HG02852 (cell line): ENCODE measurements around the gene TMEM50B.
A peak's percentile ranks its signal among the peaks of the same experiment; 100 is the strongest.
"Not testable (repeated sequence)": the region's sequence is repeated elsewhere in the genome, so short reads cannot be mapped to it uniquely, and the experiment has no call there.

ENCODE experiments used
- ATAC-seq: cut with Tn5 transposase; IDR thresholded peaks from one replicate; pipeline ENCODE4 v1.9.1; 2021; ENCODE audit warnings: mild to moderate bottlenecking, moderate library complexity; ENCODE audit not compliant: unreplicated experiment

TMEM50B gene

GRCh38 chr21:33479679-33480480 lies at the start of gene TMEM50B:
Gene TMEM50B (minus strand): TSS chr21:33479974. CDS start chr21:33468885, 11,089 bp downstream.
- peak; percentile 92 for ATAC-seq

DNA sequence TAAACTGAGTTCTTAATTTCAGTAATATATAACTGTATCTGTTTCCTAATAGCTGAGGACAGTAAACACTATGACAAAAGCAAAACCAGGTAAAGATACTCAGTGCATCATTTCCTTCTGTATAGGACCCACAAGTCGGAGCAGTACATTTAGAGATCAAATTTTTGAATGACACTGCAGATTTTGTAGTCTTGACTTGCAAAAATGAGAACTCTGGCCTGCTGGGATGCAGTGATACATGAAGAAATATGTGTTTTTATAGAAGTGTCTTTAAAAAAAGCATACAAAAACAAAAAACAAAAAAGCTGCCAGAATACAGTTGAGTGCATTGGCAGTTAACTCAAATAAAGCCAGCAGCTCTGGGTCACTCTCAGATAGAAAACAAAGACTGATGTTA lies 43.2 kb upstream of the TMEM50B start:
- no peak for ATAC-seq

DNA sequence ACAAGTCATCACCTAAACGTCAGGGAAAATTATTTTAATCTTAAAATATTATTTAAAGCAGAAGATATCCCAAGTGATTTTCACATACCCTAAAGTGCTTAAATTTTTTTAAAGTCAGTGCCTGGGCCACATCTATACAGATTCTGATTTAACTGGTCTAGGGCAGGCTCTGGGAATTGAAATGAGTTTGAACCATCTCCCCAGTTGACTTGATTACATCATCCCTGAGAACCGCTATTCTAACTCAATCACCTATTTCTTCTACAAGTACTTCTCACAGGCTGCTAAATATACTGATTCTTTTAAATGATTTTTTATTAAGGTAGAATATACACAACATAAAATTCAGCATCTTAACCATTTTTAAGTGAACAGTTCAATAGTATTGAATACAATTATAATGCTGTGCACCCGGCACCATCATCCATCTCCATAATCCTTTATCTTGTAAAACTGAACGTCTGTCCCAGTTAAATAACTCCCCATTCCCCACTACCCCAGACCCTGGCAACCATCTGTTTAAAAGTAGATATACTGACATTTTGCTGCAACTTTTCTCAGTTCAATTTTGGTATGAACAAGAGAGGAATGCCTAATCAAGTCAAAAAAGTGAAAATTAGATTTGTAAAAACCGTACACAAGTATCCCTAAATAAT lies 42.7 kb upstream of the TMEM50B start:
- no peak for ATAC-seq

DNA sequence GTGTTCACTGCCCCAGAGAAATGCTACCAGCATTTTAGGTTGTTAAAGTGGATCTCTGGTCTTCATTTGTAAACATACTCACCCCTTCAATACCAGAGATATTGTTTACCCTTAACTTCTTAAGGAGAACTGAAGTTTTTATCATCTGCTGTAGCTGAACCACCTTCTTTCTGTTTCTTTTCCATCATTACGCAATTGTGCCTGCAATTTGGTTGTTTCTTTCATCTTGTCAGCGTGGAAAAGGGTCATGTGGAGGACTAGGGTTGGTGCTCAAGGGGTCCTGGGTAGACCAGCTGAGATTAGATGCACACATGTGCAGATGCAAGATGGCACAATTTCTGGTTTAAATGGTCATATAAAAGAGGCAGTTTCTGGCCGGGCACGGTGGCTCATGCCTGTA lies 39.1 kb upstream of the TMEM50B start:
- ATAC-seq, result no peak

DNA sequence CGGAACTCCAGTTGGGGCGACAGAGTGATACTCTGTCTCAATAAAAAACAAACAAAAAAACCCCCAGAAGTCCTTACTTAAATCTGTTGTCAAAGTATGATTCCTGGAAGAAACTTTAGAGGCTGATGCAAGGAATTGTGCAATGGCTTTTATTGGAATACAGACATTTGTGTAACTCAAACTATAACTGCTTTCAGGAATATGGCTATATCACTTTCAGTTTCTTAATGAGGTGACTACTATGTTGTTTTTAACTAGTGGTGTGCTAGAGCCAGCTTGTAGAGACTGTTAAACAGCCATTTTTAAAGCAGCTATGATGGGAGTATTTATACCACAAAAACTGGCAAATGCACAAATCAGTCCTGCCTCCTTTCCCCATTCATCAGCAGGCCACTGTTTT lies 34.5 kb upstream of the TMEM50B start:
- no peak for ATAC-seq

DNA sequence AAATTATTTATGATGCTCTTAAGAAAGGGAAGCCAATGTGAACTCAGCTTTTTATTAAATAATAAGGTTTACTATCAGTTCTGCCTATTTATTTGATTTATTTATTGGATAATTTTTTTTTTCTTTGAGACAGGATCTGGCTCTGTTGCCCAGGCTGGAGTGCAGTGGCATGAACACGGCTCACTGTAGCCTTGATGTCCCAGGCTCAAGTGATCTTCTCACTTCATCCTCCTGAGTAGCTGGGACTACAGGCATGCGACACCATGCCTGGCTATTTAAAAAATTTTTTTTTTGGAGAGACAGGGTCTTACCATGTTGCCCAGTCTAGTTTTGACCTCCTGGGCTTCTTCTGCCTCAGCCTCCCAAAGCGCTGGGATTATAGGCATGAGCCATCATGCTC lies 32.7 kb upstream of the TMEM50B start:
- no peak for ATAC-seq

DNA sequence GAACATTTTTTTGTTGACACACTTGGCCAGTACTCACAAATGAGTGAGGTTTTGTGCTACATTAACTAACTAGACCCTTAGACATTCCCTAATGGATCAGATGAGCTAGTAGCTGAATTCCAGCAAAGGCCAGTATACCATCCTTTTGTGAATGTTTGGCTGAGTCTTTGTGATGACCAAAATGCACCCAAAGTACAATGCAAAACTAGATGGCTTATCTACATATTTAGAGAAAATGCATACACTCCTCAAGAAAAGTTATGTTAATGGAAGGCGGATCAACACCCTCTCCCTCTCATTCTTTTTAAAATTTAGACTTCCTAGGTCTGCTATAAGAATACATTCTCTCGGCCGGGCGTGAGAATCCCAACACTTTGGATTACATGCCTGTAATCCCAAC lies 31.9 kb upstream of the TMEM50B start:
- ATAC-seq, result no peak

DNA sequence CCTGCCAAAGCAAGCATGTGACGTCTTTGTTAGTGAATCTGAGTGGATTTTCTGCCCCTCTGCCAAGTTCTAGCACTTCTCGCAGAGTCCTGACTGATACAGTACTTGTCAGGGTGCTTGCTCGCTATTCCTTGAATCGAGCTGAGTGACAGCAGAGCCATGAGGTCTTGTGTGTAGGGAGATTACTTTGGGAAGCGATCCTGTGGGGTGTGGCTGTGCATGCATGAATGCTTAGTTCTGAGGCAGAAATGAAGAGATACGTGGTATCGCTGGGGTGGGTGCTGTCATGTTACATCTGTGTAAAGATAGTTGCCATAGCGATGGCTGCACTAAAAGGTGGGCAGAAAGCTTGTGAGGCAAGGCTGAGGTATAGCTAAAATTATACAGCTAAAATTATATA lies 31.1 kb upstream of the TMEM50B start:
- ATAC-seq, result no peak

DNA sequence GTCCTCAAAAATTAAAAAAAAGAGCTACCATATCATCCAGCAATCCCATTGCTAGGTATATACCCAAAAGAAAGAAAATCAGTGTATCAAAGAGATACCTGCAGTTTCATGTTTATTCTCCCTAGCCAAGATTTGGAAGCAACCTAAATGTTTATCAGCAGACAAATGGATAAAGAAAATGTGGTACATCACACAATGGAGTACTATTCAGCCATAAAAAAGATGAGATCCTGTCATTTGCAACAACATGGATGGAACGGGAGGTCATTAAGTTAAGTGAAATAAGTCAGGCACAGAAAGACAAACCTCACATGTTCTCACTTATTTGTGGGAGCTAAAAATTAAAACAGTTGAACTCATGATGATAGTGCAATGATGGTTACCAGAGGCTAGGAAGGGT lies 27.2 kb upstream of the TMEM50B start:
- ATAC-seq, result not testable (repeated sequence)

- no peak for ATAC-seq
These were observed 26.1 kb upstream of the TMEM50B start for GRCh38 chr21:33505833-33506232.

DNA sequence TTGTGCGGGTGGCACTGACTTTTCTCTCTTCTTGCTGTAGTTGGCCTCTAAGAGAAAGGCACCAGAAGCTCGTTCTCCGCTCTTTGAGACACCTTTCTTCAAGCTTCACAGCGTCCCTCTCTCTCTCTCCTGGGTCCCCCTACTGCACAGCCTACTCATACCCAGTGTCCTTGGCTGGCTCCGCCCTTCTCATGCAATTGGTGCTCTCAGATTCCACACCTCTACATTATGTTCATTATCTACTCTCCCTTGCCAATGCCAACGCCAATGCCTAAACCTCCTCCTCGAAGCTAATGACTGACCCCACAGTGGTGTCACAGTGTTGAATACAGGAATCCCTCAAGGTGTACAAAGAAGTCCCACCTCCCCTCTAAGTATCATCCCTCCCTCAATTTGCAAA lies 16.6 kb upstream of the TMEM50B start:
- ATAC-seq, result no peak

DNA sequence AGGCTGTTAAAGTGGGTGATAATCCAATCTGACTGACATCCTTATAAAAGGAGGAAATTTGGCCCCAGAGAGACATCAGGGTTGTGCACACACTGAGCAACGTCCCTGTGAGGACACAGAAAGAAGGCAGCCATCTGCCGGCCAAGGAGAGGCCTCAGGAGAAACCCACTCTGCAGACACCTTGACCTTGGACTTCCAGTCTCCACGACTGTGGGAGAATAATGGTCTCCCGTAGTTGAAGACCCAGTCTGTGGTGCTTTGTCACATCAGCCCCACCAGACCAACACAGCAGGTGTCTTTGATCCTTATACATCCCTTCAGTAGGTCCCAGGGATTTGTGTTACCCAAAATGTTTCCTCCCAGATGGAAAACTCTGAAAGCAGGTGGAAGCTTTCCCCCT lies 16.0 kb upstream of the TMEM50B start:
- ATAC-seq, result no peak

DNA sequence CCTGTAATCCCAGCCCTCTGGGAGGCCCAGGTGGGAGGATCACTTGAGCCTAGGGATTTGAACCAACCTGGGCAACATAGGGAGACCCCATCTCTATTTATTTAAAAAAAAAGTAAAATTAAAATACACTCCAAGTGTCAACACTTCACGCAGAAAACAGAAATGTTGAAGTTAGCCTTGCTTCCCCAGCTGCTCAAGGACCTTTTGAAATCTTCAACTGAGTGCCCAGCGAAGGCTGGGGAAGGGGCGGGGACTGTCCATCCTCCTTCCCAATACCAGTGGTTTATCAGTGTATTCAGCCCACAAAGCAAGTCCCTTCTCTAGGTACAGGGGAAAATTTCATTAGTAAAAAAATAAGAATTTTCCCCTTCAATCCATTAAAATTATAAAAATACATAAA lies 14.0 kb upstream of the TMEM50B start:
- no peak for ATAC-seq

DNA sequence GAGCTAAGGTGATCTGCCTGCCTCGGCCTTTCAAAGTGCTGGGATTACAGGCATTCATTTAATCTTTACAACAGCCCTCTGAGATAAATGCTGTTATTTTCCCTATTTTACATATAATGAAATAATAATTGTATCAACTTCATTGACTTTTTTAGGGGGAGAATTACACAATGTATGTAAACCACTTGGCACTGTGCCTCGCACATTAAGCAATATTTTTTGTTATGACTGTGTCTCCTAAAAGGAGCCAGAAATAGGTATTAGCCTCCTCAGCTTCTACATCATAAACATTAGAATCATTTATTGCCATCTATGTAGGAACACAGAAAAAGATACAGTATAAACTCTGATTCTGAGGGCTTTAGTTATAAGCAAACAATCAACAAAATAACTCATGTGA lies 12.8 kb upstream of the TMEM50B start:
- ATAC-seq, result no peak

DNA sequence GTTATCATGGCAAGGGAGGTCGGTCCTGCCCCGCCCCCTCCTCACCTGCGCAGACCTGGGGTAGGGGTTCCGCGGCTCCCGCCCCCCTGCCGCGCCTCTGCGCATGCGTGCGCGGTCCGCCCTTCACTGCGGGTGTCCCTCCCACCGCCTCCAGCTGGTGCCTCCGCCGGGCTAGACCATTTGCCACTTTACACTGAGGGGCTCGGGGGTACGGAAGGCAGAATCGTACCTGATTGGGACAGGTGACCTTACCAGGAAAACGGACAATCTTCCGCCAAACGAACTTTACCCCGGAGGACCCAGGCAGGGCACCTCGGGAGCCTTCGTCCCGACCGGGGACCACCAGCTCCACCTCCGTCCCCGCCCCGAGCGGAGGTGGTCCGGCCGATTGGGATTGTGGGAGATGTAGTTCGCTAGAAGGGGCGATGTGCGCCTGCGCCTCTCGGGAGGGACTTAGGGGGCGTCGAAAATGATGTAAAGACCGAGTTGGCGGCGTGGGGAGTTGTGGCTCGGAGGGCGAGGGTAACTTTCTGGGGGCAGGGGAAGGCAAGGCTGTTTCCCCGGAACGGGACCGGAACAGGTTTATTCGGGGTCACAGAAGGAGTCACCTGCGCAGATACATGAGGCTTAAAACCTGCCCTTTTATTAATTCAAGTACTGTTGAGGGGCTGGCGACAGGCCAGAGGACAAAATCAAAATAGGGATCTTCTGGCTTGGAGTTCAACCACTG lies 11.8 kb upstream of the TMEM50B start, which contains the start of gene DNAJC28:
Gene DNAJC28, minus strand, starts transcription at position 344 of the 730 bp plus-strand sequence. CDS start 2,323 bp downstream, outside the sequence.
- peak; percentile 98 for ATAC-seq

DNA sequence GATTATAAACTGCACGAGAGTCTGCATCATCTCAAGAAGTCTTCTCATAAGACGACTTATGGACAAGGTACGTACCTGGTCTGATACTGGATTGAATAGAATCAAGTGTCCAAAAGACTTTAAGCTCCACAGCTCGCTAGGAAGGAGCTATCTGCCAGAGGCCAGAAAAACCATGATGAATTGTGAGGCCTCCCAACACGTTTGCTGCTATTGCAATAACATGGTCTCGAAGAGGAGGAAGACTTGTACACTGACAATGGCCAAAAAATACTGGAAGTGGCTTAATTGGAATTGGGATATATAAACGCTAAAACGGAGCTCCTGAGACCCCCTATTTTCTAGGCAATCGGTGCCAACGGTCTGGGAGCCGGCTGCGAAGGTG lies 11.2 kb upstream of the TMEM50B start:
- ATAC-seq, result no peak

DNA sequence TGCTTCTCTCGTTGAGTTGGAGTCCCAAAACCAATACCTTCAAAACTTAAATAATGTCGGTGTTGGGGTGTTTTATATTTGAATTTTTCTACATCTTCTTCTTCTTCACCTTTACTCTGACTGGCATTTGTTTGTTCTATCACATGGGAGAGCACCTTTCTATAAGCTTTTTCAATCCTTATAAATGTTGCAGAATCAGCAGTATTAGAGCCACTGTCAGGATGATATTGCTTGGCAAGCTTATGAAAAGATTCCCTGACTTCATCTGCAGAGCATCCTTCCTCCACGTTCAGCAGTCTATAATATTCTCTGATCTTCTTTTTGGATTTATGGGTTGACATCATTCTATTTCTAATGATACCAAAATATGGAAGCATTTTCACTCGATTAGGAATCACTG lies 9.2 kb upstream of the TMEM50B start:
- no peak for ATAC-seq

GRCh38 chr21:33487996-33488395 lies 8.2 kb upstream of the TMEM50B start:
- ATAC-seq, result no peak

DNA sequence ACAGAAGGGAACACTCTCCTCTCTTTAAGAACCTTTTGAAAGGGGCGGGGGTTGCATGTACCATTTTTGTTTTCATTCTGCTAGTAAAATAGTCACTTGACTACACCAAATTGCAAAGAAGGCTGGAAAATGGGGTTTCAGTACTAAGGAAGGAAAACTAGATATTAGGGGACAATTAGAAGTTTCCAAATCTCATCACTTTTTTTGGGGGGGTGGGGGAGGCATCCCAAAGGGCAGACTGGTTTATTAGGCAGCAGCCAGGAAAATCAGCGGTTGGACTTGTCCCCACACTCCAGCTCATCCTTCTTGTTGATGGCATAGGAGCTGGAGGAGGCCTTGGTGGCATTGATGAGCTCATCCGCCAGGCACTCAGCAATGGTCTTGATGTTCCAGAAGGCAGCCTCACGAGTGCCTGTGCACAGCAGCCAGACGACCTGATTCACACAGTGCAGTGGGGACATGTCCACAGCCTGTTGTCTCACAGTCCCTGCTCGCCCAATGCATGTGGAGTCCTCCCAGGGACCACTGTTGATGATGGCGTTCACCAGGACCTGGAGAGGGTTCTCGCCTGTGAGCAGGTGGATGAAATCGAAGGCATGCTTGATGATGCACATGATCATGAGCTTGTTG lies 1.7 kb upstream of the TMEM50B start:
- no peak for ATAC-seq

DNA sequence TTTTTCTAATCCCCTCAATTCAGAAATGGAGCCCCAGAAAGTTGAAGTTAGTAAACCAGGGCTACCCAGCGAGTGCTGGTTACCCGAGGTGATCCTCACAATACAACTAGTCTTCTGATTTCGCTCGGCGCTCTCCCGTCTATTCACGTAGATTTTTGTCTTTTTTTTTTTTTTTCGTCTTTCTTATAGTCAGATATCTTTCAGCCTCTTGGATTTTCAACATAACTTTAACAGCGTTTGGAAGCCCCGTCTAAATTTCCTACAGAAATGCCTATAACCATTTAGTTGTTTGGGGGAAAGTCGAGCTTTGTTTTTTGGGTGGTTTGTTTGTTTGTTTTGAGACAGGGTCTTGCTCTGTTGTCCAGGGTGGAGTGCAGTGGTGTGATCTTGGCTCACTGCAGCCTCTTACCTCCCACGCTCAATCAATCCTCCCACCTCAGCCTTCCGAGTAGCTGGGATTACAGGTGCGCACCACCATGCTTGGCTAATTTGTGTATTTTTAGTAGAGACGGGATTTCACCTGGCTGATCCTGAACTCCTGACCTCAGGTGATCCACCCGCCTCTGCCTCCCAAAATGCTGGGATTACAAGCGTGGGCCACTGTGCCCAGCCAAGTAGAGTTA lies 818 bp upstream of the TMEM50B start:
- no peak for ATAC-seq
